Pons (tissue), 1 donor: ENCODE measurements around the gene RUBCN.
"Not testable (repeated sequence)": the region's sequence is repeated elsewhere in the genome, so short reads cannot be mapped to it uniquely, and the experiment has no call there.

Experiments
- DNase-seq: peaks from one replicate; pipeline ENCODE4 v3.0.0-alpha.2; 2016; ENCODE audit warnings: low spot score

RUBCN gene

DNA sequence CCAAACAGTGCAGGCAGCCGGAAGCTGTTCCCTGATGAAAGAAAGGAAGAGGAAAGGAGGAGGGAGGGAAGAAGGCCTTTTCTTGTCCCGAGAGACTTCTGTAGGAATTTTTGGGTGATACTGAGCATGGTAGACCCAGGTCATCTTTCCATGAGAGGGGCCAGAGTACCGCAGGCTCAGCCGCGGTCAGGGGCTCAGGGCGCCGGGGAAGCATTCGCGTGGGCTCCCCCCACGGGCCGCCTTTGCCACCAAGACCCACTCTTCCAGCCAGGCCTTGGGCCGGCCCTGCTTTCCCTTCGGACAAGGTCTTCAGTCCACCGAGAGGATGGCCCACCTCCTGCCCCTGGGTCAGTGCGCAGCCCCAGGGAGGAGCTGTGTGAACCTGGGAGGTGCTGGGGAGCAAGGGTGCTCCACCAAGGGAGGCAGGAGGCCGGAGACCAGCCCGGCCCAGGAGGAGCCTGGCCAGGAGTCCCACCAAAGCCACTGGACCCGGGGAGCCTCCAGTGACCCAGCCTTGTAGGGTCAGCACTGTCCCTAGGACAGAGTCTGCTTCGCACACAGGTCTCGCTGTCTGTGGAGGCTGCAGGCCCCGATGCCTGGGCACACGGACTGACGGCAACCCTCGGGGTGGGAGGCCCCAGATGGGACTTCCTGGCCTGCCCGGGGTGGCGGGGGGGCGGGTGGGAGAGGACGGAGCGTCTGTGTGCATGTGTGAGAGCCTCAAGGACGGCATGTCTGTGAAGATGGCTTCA, 79.0 kb downstream of the RUBCN start:
- not testable (repeated sequence) for DNase-seq

DNA sequence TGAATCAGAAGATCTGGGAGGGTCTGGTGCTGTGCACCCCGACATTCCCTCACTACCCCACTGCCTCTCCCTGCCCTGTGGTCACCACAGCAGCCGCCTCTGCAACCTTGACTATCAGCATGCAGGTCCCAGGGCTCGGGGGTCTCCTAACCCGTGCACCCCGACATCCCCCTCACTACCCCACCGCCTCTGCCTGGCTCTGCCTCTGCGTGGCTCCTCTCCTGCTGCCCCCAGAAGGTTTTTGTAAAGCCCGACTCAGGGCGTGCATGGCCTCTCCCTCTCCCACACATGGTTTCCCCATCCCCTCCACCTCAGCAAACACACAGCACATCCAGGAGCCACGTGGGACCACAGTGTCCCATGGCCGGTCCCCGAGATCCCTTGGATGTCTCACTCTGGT, 79.7 kb downstream of the RUBCN start:
- DNase-seq = not testable (repeated sequence)

DNA sequence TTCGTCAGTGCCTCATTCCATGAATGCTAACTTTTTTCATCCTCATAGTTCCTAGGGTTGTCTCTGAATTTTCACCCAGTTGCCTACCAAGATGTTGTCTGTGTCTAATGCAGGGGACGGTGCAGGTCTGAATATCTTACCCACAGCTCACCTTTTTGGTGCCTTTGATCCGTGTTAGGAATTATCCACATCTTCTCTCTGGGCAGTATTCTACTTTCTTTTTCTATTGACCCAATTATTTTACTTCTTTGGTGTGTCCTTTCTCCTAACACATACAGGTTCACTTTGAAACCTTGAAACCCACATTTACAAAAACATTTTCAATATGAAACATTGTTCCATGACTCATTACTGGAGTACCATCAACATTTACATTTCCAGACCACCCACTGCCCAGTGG, 80.6 kb downstream of the RUBCN start:
- DNase-seq = not testable (repeated sequence)

DNA sequence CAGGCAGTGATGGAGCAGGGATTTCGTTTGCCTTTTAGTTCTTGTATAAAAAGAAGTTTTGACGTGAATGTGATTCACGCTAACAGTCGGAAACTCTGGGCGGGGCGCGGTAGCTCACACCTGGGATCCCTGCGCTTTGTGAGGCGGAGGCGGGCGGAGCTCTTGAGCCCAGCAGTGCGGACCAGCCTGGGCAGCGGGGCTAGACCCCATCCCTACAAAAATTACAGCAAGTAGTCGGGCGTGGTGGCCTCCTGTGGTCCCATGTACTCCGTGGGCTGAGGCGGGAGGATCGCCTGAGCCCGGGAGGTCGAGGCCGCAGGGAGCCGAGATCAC, 81.7 kb downstream of the RUBCN start:
- DNase-seq = not testable (repeated sequence)

DNA sequence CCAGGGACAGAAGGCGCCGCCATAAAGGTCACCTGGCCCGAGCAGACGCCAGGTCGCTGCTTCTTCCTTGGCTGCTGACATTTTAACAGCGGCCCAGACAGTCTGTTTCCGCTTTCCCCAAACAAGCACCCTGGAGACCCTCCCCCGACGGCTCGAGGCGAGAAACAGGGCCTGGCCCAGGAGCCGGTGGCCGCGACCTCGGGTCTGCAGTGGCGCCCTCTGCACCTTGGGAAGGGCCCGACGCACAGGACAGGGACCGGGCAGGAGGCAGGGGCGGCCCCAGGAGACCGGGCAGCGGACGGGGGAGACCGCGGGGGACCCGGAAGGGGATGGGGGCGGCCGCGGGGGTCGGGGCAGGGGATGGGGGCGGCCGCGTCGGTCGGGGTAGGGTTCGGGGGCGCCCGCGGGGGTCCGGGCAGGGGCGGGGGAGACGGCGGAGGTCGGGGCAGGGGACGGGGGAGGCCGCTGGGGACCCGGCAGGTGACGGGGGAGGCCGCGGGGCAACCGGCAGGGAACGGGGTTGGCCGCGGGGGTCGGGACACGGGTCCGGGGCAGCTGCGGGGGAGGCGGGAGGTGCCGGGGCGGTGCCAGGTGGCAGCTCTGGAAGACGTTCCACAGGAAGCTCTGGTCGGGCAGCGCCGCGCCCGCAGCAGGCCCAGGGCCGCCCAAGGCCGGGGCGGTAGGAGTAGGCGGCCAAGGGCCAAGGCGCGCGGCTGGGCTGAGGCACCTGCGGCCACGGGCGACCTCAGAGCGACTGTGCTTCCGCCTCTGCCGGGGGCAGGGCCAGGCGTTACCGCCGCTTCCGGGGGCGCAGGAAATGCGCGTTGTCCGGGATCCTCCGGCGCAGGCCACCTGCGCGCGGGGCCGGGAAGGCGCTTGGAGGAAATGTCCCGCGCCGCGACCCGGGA, 82.4 kb downstream of the RUBCN start:
- not testable (repeated sequence) for DNase-seq

DNA sequence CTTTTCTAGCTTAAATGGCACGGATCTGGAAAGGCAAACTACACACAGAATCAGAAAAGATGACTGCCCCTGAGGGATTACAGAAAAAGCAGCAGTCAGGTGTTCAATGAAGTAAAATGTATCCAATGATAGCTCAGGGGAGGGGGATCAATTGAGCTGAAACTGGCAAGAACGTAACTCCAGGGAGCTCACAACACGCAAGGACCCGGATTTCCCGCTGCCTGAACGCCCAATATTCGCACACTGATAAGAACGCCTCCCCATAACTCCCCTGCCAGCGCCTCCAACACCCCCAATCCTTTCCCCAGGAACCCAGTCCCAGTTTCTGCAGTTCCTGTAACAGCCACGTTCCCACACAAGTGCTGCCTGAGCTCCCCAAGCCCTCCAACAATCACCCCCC, 83.8 kb downstream of the RUBCN start:
- not testable (repeated sequence) for DNase-seq

DNA sequence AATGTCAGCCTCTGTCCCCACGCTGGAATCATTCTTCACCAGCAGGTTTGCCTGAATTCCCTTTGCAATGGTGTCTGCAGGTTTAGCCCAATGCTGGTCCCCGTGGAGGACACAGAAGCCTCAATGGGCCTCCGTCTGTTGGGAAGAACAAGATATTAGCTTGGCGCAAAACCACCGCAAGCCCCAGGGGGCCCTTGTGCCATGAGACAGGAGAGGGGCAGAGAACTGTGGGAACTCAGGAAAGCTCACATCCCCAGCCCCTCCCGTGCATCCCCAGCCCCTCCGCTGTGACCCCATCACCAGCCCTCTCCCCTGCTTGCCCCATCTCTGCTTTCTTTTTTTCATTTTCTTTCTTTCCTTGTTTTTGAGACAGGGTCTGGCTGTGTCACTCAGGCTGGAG, 89.1 kb downstream of the RUBCN start:
- not testable (repeated sequence) for DNase-seq

DNA sequence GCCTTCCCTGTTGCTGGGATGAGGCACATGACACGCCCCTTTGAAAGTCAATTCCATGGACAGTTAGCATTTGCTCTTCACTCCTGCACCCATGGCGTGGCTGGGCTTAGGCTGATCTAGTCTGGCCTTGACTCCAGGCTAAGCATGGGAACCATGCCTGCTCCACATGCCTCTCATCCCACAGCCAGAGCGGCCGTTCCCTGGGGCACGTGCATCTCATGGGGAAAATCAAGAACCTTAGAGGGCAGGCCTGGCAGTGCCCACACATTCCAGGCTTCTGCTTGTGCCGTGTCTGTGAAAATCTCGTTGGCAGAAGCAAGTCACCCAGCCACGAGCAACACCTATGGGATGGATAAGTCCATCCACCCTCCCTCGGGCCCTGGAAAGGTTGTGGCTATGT, 89.5 kb downstream of the RUBCN start:
- not testable (repeated sequence) for DNase-seq

DNA sequence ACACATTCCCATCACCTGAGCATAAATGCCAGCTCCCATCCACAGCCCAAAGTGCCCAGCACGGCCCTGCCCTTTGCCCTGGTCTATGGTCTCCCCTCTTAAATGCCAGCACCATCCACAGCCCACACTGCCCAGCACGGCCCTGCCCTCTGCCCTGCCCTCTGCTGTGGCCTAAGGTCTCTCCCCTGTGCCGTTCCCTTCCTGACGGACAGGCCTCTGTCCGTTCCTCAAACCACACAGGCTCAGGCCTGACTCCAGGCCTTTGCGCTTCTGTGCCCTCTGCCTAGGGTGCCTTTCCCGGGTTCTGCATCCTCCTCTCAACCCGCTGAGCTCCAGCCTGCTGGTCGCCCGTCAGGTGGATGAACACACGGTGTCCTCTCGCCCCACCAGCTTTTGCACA, 90.4 kb downstream of the RUBCN start:
- not testable (repeated sequence) for DNase-seq

DNA sequence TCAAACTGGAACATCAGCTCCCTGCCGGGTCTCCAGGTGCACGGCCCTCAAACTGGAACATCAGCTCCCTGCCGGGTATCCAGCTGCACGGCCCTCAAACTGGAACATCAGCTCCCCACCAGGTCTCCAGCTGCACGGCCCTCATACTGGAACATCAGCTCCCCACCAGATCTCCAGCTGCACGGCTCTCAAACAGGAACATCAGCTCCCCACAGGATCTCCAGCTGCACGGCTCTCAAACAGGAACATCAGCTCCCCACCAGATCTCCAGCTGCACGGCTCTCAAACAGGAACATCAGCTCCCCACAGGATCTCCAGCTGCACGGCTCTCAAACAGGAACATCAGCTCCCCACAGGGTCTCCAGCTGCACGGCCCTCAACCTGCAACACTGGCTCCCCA, 99.1 kb downstream of the RUBCN start:
- not testable (repeated sequence) for DNase-seq

DNA sequence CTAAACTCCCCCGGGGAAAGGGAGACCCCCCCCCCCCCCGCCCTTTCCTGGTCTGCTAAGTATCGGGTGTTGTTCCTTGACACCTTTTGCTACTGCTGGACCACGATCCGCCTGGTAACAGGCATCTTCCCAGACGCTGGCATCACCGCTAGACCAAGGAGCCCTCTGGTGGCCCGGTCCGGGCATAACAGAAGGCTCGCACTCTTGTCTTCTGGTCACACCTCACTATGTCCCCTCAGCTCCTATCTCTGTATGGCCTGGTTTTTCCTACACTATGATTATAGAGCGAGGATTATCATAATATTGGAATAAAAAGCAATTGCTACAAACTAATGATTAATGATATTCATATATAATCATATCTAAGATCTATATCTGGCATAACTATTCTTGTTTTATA, 104.7 kb downstream of the RUBCN start:
- DNase-seq = not testable (repeated sequence)

DNA sequence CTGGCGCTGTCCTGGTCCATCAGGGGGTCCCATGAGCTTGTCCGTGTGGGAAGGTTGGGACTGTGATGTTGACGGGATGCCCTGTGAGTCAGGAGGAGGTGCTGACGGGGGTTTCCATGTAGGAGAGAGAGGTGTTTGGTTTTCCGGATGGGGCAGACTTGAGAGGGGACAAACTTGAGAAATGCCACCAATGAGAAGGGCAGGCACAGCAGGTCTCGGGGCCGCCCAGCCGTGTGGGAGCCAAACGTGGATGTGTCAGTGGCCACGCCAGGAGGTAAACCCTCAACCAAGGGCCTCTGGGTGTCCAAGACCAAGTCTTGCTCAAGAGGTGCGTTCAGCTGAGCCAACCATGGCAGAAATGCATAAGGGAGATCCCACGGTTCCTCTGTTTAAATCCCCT, 105.9 kb downstream of the RUBCN start:
- DNase-seq = not testable (repeated sequence)

DNA sequence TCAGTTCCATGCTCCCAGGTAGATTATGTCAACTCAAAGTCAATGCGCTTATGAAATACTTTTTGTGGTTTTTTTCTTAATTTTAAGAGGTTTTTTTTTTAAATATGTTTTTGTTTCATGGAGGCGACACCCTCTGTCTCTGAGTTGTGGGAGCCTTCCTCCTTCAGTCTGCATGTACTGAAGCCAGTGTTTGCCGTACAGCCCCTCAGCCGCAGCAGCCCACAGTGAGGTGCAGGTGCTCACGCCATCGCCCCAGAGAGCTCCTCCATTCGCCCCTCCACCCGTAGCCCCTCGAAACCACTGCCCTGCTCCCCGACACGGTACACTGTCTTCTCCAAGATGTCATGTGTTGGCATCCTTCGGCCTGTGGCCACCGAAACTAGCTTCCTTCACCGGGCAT, 107.4 kb downstream of the RUBCN start:
- not testable (repeated sequence) for DNase-seq

DNA sequence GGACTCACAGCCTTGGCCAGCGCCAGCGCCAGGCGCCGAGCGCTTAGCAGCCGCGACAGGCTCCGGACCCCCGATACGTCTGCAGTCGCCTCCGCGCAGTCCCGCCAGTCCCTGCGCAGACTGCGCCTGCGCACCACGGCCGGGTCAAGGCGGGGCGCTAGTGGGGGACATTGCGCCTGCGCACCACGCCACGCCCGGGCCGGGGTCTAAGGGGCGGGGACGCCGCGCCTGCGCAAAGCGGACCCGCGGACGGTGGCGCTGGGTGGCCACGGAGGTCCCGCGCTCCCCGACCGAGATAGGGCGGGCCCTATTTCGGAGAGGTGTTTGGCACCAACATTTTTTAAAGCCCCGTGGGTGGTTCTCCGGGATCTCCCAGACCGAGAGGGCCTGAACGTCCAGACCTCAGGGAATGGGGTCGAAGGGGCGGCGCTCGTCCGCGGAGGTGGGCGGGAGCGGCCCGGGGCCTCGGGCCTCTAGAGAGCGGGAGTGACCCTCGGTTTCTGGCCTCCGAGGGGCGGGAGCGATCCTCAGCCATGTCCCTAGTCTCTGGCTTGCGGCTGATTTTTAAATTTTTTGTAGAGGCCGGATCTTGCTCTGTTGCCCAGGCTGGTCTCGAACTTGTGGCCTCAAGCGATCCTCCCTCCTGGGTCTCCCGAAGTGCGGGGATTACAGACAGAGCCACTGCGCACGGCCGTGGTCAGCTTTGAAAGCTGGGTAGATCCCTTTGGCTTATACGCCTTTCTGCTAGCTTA, 108.8 kb downstream of the RUBCN start:
- DNase-seq = peak; percentile 73

DNA sequence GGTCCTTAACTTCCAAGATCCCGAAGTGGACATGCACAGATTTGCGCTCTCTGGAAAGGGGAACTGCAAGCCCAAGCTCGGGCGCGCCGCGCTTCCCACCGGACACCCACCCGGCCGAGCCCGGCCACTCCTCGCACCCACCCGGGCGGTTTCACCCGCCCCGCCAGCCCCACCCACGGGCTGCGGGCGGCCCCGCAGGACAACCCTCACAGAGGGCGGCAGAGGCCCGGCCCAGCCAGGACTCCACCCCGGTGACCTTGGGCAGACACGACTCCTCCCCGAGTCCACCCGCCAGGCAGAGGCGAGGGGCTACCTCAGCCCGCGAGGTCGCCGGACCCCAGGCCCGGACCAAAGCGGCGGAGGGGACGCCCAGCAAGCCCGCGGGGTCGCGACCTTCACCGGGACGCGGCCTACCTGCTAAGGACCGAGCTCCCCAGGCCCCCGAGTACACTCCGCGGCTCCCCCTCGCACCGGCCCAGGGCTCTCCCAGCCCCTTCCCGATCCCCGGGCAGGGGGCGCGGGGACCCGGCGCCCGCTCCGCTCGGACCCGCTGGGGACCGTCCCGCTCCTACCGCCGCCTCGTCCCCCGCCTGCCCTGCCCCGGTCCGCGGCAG, 109.4 kb downstream of the RUBCN start:
- not testable (repeated sequence) for DNase-seq

DNA sequence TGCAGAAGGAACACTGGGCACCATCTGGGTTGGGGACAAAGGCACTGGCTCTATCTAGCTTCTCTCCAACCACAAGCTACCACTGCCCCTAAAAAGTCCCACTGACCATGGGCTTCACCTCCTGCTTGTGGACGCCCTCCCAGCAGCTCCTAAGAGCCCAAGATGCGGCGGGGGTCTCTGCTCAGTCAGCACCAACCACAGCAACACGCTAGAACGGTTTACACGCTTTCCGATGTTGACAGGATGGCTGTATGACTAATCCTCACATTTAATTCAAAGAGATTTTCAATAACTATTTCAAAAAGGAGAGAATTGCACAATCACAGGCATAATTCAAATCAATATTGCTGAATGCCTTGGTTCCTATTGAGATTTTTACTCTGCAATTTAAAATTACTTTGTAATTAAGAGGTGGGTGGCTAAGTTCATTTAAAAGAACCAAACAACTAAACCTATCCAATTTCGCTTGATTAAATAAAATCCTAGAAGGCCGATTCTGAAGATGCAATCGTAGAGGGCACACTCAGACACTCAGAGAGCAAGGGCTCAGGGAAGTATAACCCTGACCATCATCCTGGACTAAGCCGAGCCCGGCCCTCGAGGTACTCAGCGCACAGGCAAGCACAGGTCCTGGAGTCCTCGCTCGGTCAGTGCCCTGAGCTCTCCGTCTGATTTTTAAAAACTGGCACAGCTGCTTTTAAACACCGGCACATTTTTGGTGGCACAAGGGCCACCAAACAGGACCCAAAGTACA, 110.1 kb downstream of the RUBCN start:
- not testable (repeated sequence) for DNase-seq

DNA sequence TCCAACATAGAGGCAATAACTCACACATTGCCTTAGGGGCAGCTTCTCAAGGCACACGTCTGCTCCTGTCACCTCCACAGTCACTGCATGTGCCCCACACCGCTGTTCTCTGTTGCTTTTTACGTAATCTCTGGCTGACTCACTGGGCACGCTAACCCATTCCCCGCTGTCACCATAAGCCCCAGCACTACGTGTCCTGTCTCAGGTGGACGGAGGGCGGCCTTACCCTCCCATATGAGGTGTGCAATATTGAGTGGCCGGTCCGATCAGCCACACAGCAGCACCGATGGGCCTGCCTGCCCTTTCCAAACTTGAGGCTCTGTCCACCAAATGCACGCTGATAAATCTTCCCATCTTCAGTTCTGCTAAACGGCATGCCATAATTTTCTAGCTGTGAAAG, 115.2 kb downstream of the RUBCN start:
- DNase-seq = not testable (repeated sequence)
